CD14-positive monocyte (primary cell): ENCODE measurements around the gene GNB2. TPM values are rescaled to one million over a fixed set of nuclear protein-coding genes. Genes with fewer than 3 reads are reported as not detected.

ENCODE experiments used
- DNase-seq, 3 donors: peaks; one replicate each; pipeline ENCODE4 v3.0.0-alpha.2; 2011 to 2022
- H2AFZ ChIP-seq: 2 replicates; pipeline ENCODE4 v1.6.0; 2012; ENCODE audit warnings: mild to moderate bottlenecking, low read depth, low read length, inconsistent platforms; ENCODE audit not compliant: insufficient read depth, poor library complexity, severe bottlenecking
- H3K27ac ChIP-seq, 2 donors: 1 replicate in 1 of 2; 2 replicates in 1 of 2; pipeline ENCODE4 v1.5.1; 2012 to 2013; ENCODE audit warnings: low read length in 2 of 2, control low read depth in 1 of 2, inconsistent platforms in 1 of 2, low read depth in 1 of 2, mild to moderate bottlenecking in 1 of 2
- H3K27me3 ChIP-seq, 2 donors: one replicate each; pipeline versions ENCODE4 v1.6.0 to v1.6.1; 2011 to 2013; ENCODE audit warnings: low read length in 2 of 2; ENCODE audit not compliant: control insufficient read depth in 2 of 2, insufficient read depth in 2 of 2
- H3K36me3 ChIP-seq, 2 donors: replicated peaks in 1 of 2; 1 replicate in 1 of 2; 2 replicates in 1 of 2; pipeline versions ENCODE4 v1.5.1 to v1.6.1; 2012 to 2013; ENCODE audit warnings: low read length in 2 of 2, control low read depth in 1 of 2, inconsistent platforms in 1 of 2, mild to moderate bottlenecking in 1 of 2; ENCODE audit not compliant: insufficient read depth in 2 of 2, control insufficient read depth in 1 of 2
- H3K4me1 ChIP-seq, 2 donors: 1 replicate in 1 of 2; 2 replicates in 1 of 2; pipeline versions ENCODE4 v1.5.1 to v1.6.1; 2012 to 2013; ENCODE audit warnings: low read length in 2 of 2, control low read depth in 1 of 2, inconsistent platforms in 1 of 2, mild to moderate bottlenecking in 1 of 2, moderate library complexity in 1 of 2; ENCODE audit not compliant: insufficient read depth in 2 of 2, control insufficient read depth in 1 of 2
- H3K4me2 ChIP-seq: replicated peaks from 2 replicates; pipeline ENCODE3; 2012; ENCODE audit warnings: low read length, moderate library complexity, mild to moderate bottlenecking; ENCODE audit not compliant: poor library complexity, severe bottlenecking; ENCODE audit errors: extremely low read depth
- H3K4me3 ChIP-seq, 3 experiments: fragments of 200-600 bp in 1 of 3; sonication (generic) in 1 of 3; replicated peaks in 1 of 3; 1 replicate in 2 of 3; 2 replicates in 1 of 3; pipeline ENCODE4 v1.5.1; 2011 to 2013; ENCODE audit warnings: low read length in 3 of 3, mild to moderate bottlenecking in 3 of 3, control low read depth in 2 of 3, low read depth in 2 of 3, inconsistent platforms in 1 of 3, moderate library complexity in 1 of 3
- H3K79me2 ChIP-seq: 2 replicates; pipeline ENCODE4 v1.6.0; 2012; ENCODE audit warnings: mild to moderate bottlenecking, control low read depth, inconsistent platforms, low read length, moderate library complexity; ENCODE audit not compliant: insufficient read depth
- H3K9ac ChIP-seq: 2 replicates; pipeline ENCODE4 v1.6.0; 2017; ENCODE audit warnings: low read length, mild to moderate bottlenecking; ENCODE audit not compliant: insufficient read depth, poor library complexity, severe bottlenecking
- H3K9me3 ChIP-seq, 2 donors: replicated peaks in 1 of 2; 1 replicate in 1 of 2; 2 replicates in 1 of 2; pipeline versions ENCODE4 v1.5.1 to v1.6.1; 2012 to 2013; ENCODE audit warnings: low read length in 2 of 2, control low read depth in 1 of 2; ENCODE audit not compliant: control insufficient read depth in 1 of 2, insufficient read depth in 1 of 2
- H4K20me1 ChIP-seq: 2 replicates; pipeline ENCODE4 v1.6.0; 2012; ENCODE audit warnings: mild to moderate bottlenecking, low read length, control low read depth, moderate library complexity; ENCODE audit not compliant: insufficient read depth
- H3K27ac Mint-ChIP-seq, 7 donors: one replicate each; pipeline ENCODE4 v1.8.0; 2020; ENCODE audit warnings: mild to moderate bottlenecking in 7 of 7, mixed read lengths in 7 of 7, moderate library complexity in 6 of 7, inconsistent platforms in 2 of 7
- H3K27me3 Mint-ChIP-seq, 3 donors: one replicate each; pipeline ENCODE4 v1.8.0; 2021 to 2022; ENCODE audit warnings: low read depth in 3 of 3, mild to moderate bottlenecking in 3 of 3, mixed read lengths in 3 of 3, moderate library complexity in 3 of 3, inconsistent platforms in 1 of 3
- H3K36me3 Mint-ChIP-seq, 2 donors: one replicate each; pipeline ENCODE4 v1.8.0; 2020; ENCODE audit warnings: mixed read lengths in 2 of 2, inconsistent platforms in 1 of 2, mild to moderate bottlenecking in 1 of 2
- H3K4me1 Mint-ChIP-seq: one replicate; pipeline ENCODE4 v1.8.0; 2020; ENCODE audit warnings: mild to moderate bottlenecking, mixed read lengths
- H3K4me3 Mint-ChIP-seq, 2 donors: one replicate each; pipeline ENCODE4 v1.8.0; 2020; ENCODE audit warnings: mild to moderate bottlenecking in 2 of 2, mixed read lengths in 2 of 2, moderate library complexity in 1 of 2
- H3K9me3 Mint-ChIP-seq, 7 donors: one replicate each; pipeline ENCODE4 v1.8.0; 2020 to 2022; ENCODE audit warnings: mixed read lengths in 7 of 7, mild to moderate bottlenecking in 6 of 7, moderate library complexity in 6 of 7, inconsistent platforms in 2 of 7
- WGBS: methylation state at CpG from one replicate; pipeline ENCODE4 v1.1.5; 2013; ENCODE audit warnings: missing lambda C conversion rate; ENCODE audit not compliant: insufficient coverage; 5-methylcytosine and 5-hydroxymethylcytosine counted together
- intact Hi-C, 2 donors: fragments of 100-400 bp; cut with micrococcal nuclease; formaldehyde crosslinking; loops; one replicate each; pipeline versions ENCODE4 v1.15.0 to v1.15.1; 2023
- polyA plus RNA-seq, 3 donors: library from polyadenylated mRNA; depleted of rRNA in 1 of 3; unstranded in 2 of 3; stranded (reverse) in 1 of 3; fragments of 300-500 nt in 2 of 3; fragments of >200 nt in 1 of 3; fragmentation: Illumina TruSeq in 2 of 3; gene quantifications; 1 replicate in 2 of 3; 2 replicates in 1 of 3; pipeline ENCODE4 v1.2.3, GENCODE V29; 2012 to 2021
- TF ChIP-seq, protein P1 (sequence below): fragments of 200-600 bp; IDR thresholded peaks from one replicate; pipeline ENCODE4 v1.8.0; 2022; ENCODE audit warnings: antibody characterized with exemption, mild to moderate bottlenecking

The GNB2 gene
- polyA plus RNA-seq, 3 donors, result 90.0 to 436 (median 94.6) TPM

DNA sequence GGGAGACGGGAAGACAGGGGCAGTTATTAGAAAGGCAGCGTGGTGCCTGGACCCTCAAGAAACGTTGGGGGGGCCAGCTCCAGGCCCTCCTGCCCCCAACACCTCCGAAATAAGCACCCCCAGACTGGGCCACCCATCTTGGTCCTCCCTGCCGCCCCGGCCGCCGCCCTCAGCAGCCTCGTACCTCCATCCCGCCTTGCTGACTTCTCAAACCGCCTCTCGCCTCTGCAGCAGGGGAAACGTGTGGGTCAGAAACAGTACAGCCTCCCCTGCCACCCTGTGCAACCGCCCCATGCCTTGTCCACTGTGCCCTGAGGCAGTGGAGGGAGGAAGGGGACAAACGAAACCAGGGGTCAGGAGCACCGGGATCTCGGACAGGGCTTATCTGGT, 13.3 kb downstream of the GNB2 start:
- H3K27me3 ChIP-seq, result no peaks in the 10 kb centered on the region
- peaks cover 6 to 10% of the 10 kb centered on the region in 2 donors for H3K4me1 ChIP-seq
- no peaks in the 10 kb centered on the region for H3K9me3 ChIP-seq
- H3K27ac Mint-ChIP-seq, result no peak overlapping the region
- H3K79me2 ChIP-seq, result peaks cover 42% of the 10 kb centered on the region
- H3K4me3 ChIP-seq, result no peak overlapping the region
- WGBS, result 97% methylated on average over 9 of the region's 17 CpGs
- DNase-seq, result no peak
- H4K20me1 ChIP-seq, result peaks cover 100% of the 10 kb centered on the region
- TF ChIP-seq, protein P1, sequence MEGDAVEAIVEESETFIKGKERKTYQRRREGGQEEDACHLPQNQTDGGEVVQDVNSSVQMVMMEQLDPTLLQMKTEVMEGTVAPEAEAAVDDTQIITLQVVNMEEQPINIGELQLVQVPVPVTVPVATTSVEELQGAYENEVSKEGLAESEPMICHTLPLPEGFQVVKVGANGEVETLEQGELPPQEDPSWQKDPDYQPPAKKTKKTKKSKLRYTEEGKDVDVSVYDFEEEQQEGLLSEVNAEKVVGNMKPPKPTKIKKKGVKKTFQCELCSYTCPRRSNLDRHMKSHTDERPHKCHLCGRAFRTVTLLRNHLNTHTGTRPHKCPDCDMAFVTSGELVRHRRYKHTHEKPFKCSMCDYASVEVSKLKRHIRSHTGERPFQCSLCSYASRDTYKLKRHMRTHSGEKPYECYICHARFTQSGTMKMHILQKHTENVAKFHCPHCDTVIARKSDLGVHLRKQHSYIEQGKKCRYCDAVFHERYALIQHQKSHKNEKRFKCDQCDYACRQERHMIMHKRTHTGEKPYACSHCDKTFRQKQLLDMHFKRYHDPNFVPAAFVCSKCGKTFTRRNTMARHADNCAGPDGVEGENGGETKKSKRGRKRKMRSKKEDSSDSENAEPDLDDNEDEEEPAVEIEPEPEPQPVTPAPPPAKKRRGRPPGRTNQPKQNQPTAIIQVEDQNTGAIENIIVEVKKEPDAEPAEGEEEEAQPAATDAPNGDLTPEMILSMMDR, result no peak
- no peak overlapping the region for H3K9ac ChIP-seq
- peaks cover 0 to 1% (median 0%) of the 10 kb centered on the region in 7 donors for H3K9me3 Mint-ChIP-seq
- H2AFZ ChIP-seq, result no peak overlapping the region
- H3K4me2 ChIP-seq, result no peak overlapping the region
- no peak overlapping the region for H3K27ac ChIP-seq
- peaks cover 42 to 71% of the 10 kb centered on the region in 2 donors for H3K36me3 Mint-ChIP-seq
- no peak overlapping the region for H3K4me3 Mint-ChIP-seq
- H3K27me3 Mint-ChIP-seq, result no peaks in the 10 kb centered on the region
- H3K4me1 Mint-ChIP-seq, result peaks cover 7% of the 10 kb centered on the region
- peaks cover 70 to 84% of the 10 kb centered on the region in 2 donors for H3K36me3 ChIP-seq
- intact Hi-C loops, result no loop called here

DNA sequence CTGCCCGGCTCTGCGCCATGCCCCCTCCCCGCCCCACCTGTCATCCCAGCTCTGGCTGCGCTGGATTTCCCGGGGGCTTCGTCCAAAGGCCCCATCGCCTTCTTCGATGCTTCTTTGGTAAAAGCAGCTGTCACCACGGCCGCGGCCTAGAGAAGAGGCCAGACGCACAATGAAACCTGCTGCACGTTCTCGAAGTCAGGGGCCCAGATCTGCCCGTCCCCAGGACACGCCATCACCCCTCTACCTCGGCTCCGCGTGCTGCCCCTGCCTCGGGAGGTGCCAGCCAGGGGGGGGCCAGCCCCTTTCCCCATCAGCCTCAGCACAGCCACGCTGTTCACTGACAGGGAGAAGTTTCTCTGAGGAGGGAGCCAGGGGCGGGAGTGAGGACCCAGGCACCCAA, 13.7 kb downstream of the GNB2 start:
- 91% methylated on average over 15 of the region's 22 CpGs for WGBS
- no peak overlapping the region for H3K4me3 Mint-ChIP-seq
- no peak for DNase-seq
- no peaks in the 10 kb centered on the region for H3K9me3 ChIP-seq
- peaks cover 12% of the 10 kb centered on the region for H3K4me1 Mint-ChIP-seq
- H2AFZ ChIP-seq, result no peak overlapping the region
- no peak overlapping the region for H3K4me3 ChIP-seq
- H3K79me2 ChIP-seq, result peaks cover 46% of the 10 kb centered on the region
- no peaks in the 10 kb centered on the region for H3K27me3 Mint-ChIP-seq
- H4K20me1 ChIP-seq, result peaks cover 100% of the 10 kb centered on the region
- no peaks in the 10 kb centered on the region for H3K27me3 ChIP-seq
- peaks cover 42 to 69% of the 10 kb centered on the region in 2 donors for H3K36me3 Mint-ChIP-seq
- peaks cover 65 to 79% of the 10 kb centered on the region in 2 donors for H3K36me3 ChIP-seq
- H3K27ac ChIP-seq, result no peak overlapping the region
- peaks cover 11 to 15% of the 10 kb centered on the region in 2 donors for H3K4me1 ChIP-seq
- H3K9me3 Mint-ChIP-seq, result peaks cover 0 to 1% (median 0%) of the 10 kb centered on the region in 7 donors
- intact Hi-C loops, result no loop called here
- TF ChIP-seq, protein P1, result no peak
- no peak overlapping the region for H3K9ac ChIP-seq
- no peak overlapping the region for H3K27ac Mint-ChIP-seq
- H3K4me2 ChIP-seq, result no peak overlapping the region
